H1 (cell line): Measurements from ENCODE around the gene SAMD15.

Experiments
- SIRT6 ChIP-seq: IDR thresholded peaks from one replicate; pipeline ENCODE4 v1.7.1; 2012; ENCODE audit warnings: low read length, inconsistent platforms
- TF ChIP-seq, protein P1 (sequence below): IDR thresholded peaks from 2 replicates; pipeline ENCODE4 v1.6.1; 2011; ENCODE audit warnings: low read length, improper control_type of control experiment

DNA sequence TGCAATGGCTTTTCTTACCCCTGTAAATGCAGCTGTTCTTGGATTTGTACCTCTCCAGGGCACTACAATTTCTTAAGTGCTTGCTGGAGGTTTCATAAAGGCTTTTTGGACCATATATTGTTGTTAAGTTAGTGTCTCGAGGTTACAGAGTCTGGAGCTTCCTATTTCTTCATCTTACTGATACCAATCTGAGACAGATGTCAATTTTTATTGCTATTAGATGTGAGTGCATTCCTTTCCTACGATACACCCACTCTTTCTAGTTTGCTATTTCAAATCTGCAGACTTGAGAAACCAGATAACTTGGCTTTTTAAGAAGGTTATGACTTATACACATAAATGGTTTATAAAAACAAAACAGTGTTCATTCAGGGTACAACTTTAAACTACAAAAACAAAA, 44.0 kb downstream of the SAMD15 start:
- TF ChIP-seq, protein P1, sequence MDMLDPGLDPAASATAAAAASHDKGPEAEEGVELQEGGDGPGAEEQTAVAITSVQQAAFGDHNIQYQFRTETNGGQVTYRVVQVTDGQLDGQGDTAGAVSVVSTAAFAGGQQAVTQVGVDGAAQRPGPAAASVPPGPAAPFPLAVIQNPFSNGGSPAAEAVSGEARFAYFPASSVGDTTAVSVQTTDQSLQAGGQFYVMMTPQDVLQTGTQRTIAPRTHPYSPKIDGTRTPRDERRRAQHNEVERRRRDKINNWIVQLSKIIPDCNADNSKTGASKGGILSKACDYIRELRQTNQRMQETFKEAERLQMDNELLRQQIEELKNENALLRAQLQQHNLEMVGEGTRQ, result no peak
- TF ChIP-seq SIRT6, result no peak
